Ishikawa (cell line): ENCODE results near the gene OR7C2.

ENCODE experiments used
- MAX ChIP-seq: IDR thresholded peaks from 2 replicates; pipeline ENCODE4 v1.6.1; 2012
- NFIC ChIP-seq: IDR thresholded peaks from 2 replicates; pipeline ENCODE4 v1.6.1; 2012

GRCh38 chr19:14968247-14968646, 27.0 kb downstream of the OR7C2 start:
- TF ChIP-seq NFIC (no peak), MAX (no peak)
